PC-9 (cell line): ENCODE data around the gene FAM163A.

Experiments
- CTCF ChIP-seq: fragments of 200-600 bp; sonication (generic); conservative IDR thresholded peaks from 2 replicates; pipeline ENCODE4 v1.6.1; 2017; ENCODE audit warnings: mixed run types, antibody characterized with exemption, mild to moderate bottlenecking, moderate library complexity
- EZH2 ChIP-seq: fragments of 200-600 bp; sonication (generic); IDR thresholded peaks from 2 replicates; pipeline ENCODE4 v1.8.0; 2017; ENCODE audit warnings: antibody characterized with exemption, low read depth

GRCh38 chr1:179810367-179810715 lies 67.2 kb downstream of the FAM163A start:
- no peak for TF ChIP-seq CTCF
- TF ChIP-seq EZH2, result no peak
